HTR-8/SVneo (cell line): Measurements from ENCODE around the gene GSPT1.
"Not testable (repeated sequence)": the region's sequence is repeated elsewhere in the genome, so short reads cannot be mapped to it uniquely, and the experiment has no call there.

Source experiments
- DNase-seq: peaks from one replicate; pipeline ENCODE4 v3.0.0; 2011; ENCODE audit warnings: low spot score, mixed read lengths; ENCODE audit not compliant: insufficient read length
- FAIRE-seq: peaks from 2 replicates; lab custom pipeline; 2011; peaks lifted over from hg19 to GRCh38; lab: Jason Lieb, UNC

Gene GSPT1

GRCh38 chr16:11823645-11824044, 92.1 kb downstream of the GSPT1 start:
- not testable (repeated sequence) for FAIRE-seq, DNase-seq

DNA sequence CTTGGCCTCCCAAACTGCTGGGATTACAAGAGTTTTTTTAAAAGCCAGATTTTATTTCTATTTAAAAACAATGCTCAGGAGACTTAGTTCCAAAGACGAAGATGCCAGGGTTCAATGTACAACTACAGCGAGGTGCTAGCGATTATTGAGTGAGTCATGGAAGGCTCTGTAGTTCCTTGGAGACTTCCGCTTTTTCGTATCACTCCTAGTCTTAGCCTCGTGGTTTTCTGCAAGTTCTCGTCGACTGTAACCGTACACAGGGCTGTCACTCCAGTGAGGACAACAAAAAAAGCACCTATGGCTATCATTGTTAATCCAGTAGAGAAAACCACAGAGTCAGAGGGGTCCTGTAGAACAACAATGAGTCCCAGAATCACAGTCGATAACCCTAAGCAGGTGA, 96.0 kb downstream of the GSPT1 start:
- FAIRE-seq: no peak

DNA sequence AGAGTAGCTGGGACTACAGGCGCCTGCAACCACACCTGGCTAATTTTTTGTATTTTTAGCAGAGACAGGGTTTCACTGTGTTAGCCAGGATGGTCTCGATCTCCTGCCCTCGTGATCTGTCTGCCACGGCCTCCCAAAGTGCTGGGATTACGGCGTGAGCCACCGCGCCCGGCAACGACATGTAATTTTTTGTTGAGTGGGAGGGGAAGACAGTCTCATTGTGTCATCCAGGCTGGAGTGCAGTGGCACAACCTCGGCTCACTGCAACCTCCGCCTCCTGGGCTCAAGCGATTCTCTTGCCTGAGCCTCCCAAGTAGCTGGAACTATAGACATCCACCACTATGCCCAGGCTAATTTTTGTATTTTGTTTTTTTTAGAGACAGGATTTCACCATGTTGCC, 96.8 kb downstream of the GSPT1 start:
- FAIRE-seq, DNase-seq: not testable (repeated sequence)

More for the DNA sequence above, 96.0 kb downstream of the GSPT1 start:
- no peak for DNase-seq
